SH-SY5Y (cell line): ENCODE data around the gene ZNF432.

Experiments used
- GATA2 ChIP-seq: IDR thresholded peaks from 2 replicates; pipeline ENCODE4 v1.6.1; 2011; ENCODE audit warnings: mild to moderate bottlenecking, low read depth, low read length
- GATA3 ChIP-seq: IDR thresholded peaks from 2 replicates; pipeline ENCODE4 v1.6.1; 2011; ENCODE audit warnings: low read depth, mild to moderate bottlenecking, low read length, moderate library complexity

DNA sequence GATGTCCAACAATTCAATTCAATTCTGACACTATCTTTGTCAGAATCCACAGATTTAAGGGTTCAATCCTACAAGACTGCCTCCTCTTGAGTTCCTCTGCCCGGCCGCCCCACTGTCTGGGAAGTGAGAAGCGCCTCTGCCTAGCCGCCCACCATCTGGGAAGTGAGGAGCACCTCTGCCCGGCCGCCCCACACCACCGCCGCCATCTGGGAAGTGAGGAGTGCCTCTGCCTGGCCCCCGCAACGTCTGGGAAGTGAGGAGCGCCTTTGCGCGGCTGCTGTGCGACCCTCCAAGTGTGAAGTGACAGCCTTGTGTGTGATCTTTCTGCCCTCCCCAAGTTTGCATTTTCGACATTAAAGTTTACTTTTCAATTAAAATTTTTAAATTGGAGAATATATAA lies 26.4 kb downstream of the ZNF432 start:
- no peak for TF ChIP-seq GATA2
- TF ChIP-seq GATA3, result no peak
